PC-3 (cell line): ENCODE data around the gene PPM1D. TPM values are rescaled to one million over a fixed set of nuclear protein-coding genes. Genes with fewer than 3 reads are reported as not detected.
A peak's percentile ranks its signal among the peaks of the same experiment; 100 is the strongest.

Experiments
- ATAC-seq: fragments of 200-7000 bp; cut with Tn5 transposase; 2 replicates; pipeline ENCODE4 v1.9.1; 2020; ENCODE audit warnings: mild to moderate bottlenecking, moderate library complexity
- BruUV-seq: library from RNA; stranded (reverse); fragments of 400-500 nt; replicated peaks from 2 replicates; lab custom pipeline; 2021; lab: Mats Ljungman, UMichigan
- CTCF ChIA-PET: fragments of 300-600 bp; sonication (Branson Sonifier 250); formaldehyde crosslinking; loops from one replicate; lab custom pipeline; 2022; ENCODE audit warnings: antibody characterized with exemption; lab: Charles Lee
- POLR2A ChIA-PET: fragments of 300-600 bp; sonication (Branson Sonifier 250); formaldehyde crosslinking; loops from one replicate; lab custom pipeline; 2022; ENCODE audit warnings: antibody characterized with exemption; ENCODE audit not compliant: unreplicated experiment; lab: Charles Lee
- DNase-seq: peaks from one replicate; pipeline ENCODE4 v3.0.0-alpha.2; 2015
- H2AFZ ChIP-seq: fragments of 300-600 bp; sonication (generic); 2 replicates; pipeline ENCODE4 v1.6.0; 2016; ENCODE audit warnings: antibody characterized with exemption, low read length
- H3F3A ChIP-seq: fragments of 300-600 bp; sonication (generic); one replicate; pipeline ENCODE4 v1.6.0; 2017; ENCODE audit warnings: antibody characterized with exemption, low read length, control low read depth, mild to moderate bottlenecking; ENCODE audit not compliant: unreplicated experiment
- H3K27ac ChIP-seq: fragments of 300-600 bp; sonication (generic); 2 replicates; pipeline ENCODE4 v1.5.1; 2016; ENCODE audit warnings: mild to moderate bottlenecking, low read length
- H3K27me3 ChIP-seq: fragments of 300-600 bp; sonication (generic); 2 replicates; pipeline ENCODE4 v1.6.1; 2016; ENCODE audit warnings: low read length, mixed read lengths
- H3K36me3 ChIP-seq: fragments of 300-600 bp; sonication (generic); 2 replicates; pipeline ENCODE4 v1.6.1; 2016; ENCODE audit warnings: low read depth, mixed run types, low read length, mixed read lengths
- H3K4me1 ChIP-seq: fragments of 300-600 bp; sonication (generic); 2 replicates; pipeline ENCODE4 v1.5.1; 2016; ENCODE audit warnings: low read length; ENCODE audit not compliant: insufficient read depth
- H3K4me2 ChIP-seq: fragments of 300-600 bp; sonication (generic); 2 replicates; pipeline ENCODE4 v1.6.0; 2016; ENCODE audit warnings: low read length
- H3K4me3 ChIP-seq: fragments of 300-600 bp; sonication (generic); 2 replicates; pipeline ENCODE4 v1.5.1; 2016; ENCODE audit warnings: mild to moderate bottlenecking, low read length, mixed read lengths
- H3K79me2 ChIP-seq: fragments of 300-600 bp; sonication (generic); 2 replicates; pipeline ENCODE4 v1.6.1; 2017; ENCODE audit warnings: low read length, mixed read lengths
- H3K9ac ChIP-seq: fragments of 300-600 bp; sonication (generic); 2 replicates; pipeline ENCODE4 v1.6.0; 2016; ENCODE audit warnings: mild to moderate bottlenecking, low read length
- H3K9me2 ChIP-seq: fragments of 300-600 bp; sonication (generic); replicated peaks from 2 replicates; pipeline ENCODE4 v1.6.1; 2016; ENCODE audit warnings: mixed run types, low read length, mixed read lengths
- H3K9me3 ChIP-seq: fragments of 300-600 bp; sonication (generic); 2 replicates; pipeline ENCODE4 v1.6.1; 2016; ENCODE audit warnings: low read length, mixed read lengths
- H4K20me1 ChIP-seq: fragments of 300-600 bp; sonication (generic); 2 replicates; pipeline ENCODE4 v1.6.1; 2016; ENCODE audit warnings: low read length, mixed read lengths
- CTCF ChIP-seq: fragments of 300-600 bp; sonication (generic); conservative IDR thresholded peaks from 2 replicates; pipeline ENCODE4 v1.5.1; 2017; ENCODE audit warnings: antibody characterized with exemption, low read depth, mild to moderate bottlenecking, low read length
- EZH2 ChIP-seq: fragments of 300-600 bp; sonication (generic); IDR thresholded peaks from one replicate; pipeline ENCODE4 v1.6.1; 2017; ENCODE audit warnings: antibody characterized with exemption, mild to moderate bottlenecking, low read length; ENCODE audit not compliant: unreplicated experiment
- EZH2phosphoT487 ChIP-seq: fragments of 300-600 bp; sonication (generic); IDR thresholded peaks from 2 replicates; pipeline ENCODE4 v1.6.1; 2018; ENCODE audit warnings: mild to moderate bottlenecking, antibody characterized with exemption, low read length, borderline replicate concordance
- intact Hi-C: fragments of 100-400 bp; cut with micrococcal nuclease; formaldehyde crosslinking; loops from 2 replicates; pipeline ENCODE4 v1.9.0; 2023
- total RNA-seq: library from RNA; depleted of rRNA; stranded (reverse); fragments of >200 nt; gene quantifications from 2 replicates; pipeline ENCODE4 v1.2.3, GENCODE V29; 2014

PPM1D gene
- total RNA-seq, 1 experiment from 2014 or later = 8.2 TPM

- ChIA-PET CTCF (interaction anchor here (0.6 kb wide), 5 partner anchors 24 to 67 kb away, joined by 3 to 4 read pairs (median 4); no protein-coding TSS in a partner anchor), POLR2A (no interaction called here)
- Histone ChIP-seq H3K9me3 (no peaks in the 10 kb centered on the region), H4K20me1 (peaks cover 9% of the 10 kb centered on the region), H3K36me3 (no peaks in the 10 kb centered on the region), H3K27me3 (no peaks in the 10 kb centered on the region), H3K27ac (no peak overlapping the region), H3K4me1 (peaks cover 8% of the 10 kb centered on the region), H2AFZ (peak overlapping the region; percentile 79), H3F3A (no peaks in the 10 kb centered on the region), H3K4me3 (peak overlapping the region; percentile 81), H3K79me2 (peaks cover 66% of the 10 kb centered on the region), H3K9ac (peak overlapping the region; percentile 85), H3K4me2 (peak overlapping the region; percentile 92), H3K9me2 (no peaks in the 10 kb centered on the region)
- peak; percentile 88 for DNase-seq
- TF ChIP-seq EZH2phosphoT487 (no peak), EZH2 (no peak), CTCF (peak; percentile 42; the same call in 1 of the 2 replicates)
- BruUV-seq = no TSS peak
- intact Hi-C loops = loop anchor here (1.0 to 2.0 kb wide), 2 partner anchors 37 to 75 kb away; partner anchors contain the start of gene BCAS3
- ATAC-seq = peak; percentile 13
These were observed 1.7 kb downstream of the PPM1D start for GRCh38 chr17:60601447-60602384.

- peak overlapping the region; percentile 92 for H3K4me2 ChIP-seq
- H2AFZ ChIP-seq = peak overlapping the region; percentile 79
- H3K27ac ChIP-seq = no peak overlapping the region
- TF ChIP-seq EZH2 (no peak), EZH2phosphoT487 (no peak), CTCF (no peak)
- DNase-seq (peak; percentile 12), ATAC-seq (no peak)
- no peaks in the 10 kb centered on the region for H3F3A ChIP-seq
- ChIA-PET POLR2A (no interaction called here), CTCF (interaction anchor here (0.6 kb wide), 2 partner anchors 26 to 68 kb away, joined by 3 to 4 read pairs; no protein-coding TSS in a partner anchor)
- peaks cover 9% of the 10 kb centered on the region for H4K20me1 ChIP-seq
- H3K27me3 ChIP-seq = no peaks in the 10 kb centered on the region
- H3K36me3 ChIP-seq = no peaks in the 10 kb centered on the region
- no peaks in the 10 kb centered on the region for H3K9me2 ChIP-seq
- peaks cover 73% of the 10 kb centered on the region for H3K79me2 ChIP-seq
- peak overlapping the region; percentile 81 for H3K4me3 ChIP-seq
- intact Hi-C loops = no loop called here
- H3K9ac ChIP-seq = peak overlapping the region; percentile 85
- BruUV-seq = no TSS peak
- no peaks in the 10 kb centered on the region for H3K9me3 ChIP-seq
- H3K4me1 ChIP-seq = peaks cover 8% of the 10 kb centered on the region
These were observed 2.4 kb downstream of the PPM1D start for GRCh38 chr17:60602385-60602742.
